Esophagus muscularis mucosa (tissue), 4 donors: ENCODE data around the gene VARS2. TPM values are rescaled to one million over a fixed set of nuclear protein-coding genes. Genes with fewer than 3 reads are reported as not detected.

Experiments
- DNase-seq: peaks from one replicate; pipeline ENCODE4 v3.0.0-alpha.2; 2017; ENCODE audit errors: extremely low spot score
- H3K27ac ChIP-seq, 4 donors: fragments of 200-600 bp; sonication (generic); replicated peaks in 1 of 4; 1 replicate in 3 of 4; 2 replicates in 1 of 4; pipeline ENCODE4 v1.5.1; 2016 to 2019; ENCODE audit warnings: mild to moderate bottlenecking in 1 of 4
- H3K27me3 ChIP-seq, 4 donors: fragments of 200-600 bp; sonication (generic); one replicate each; pipeline versions ENCODE4 v1.5.1 to v1.6.0; 2016 to 2019
- H3K36me3 ChIP-seq, 4 donors: fragments of 200-600 bp; sonication (generic); one replicate each; pipeline ENCODE4 v1.5.1; 2016 to 2019
- H3K4me1 ChIP-seq, 4 donors: fragments of 200-600 bp; sonication (generic); one replicate each; pipeline ENCODE4 v1.5.1; 2016 to 2019
- H3K4me3 ChIP-seq, 4 donors: fragments of 200-600 bp; sonication (generic); 1 replicate in 2 of 4; 2 replicates in 2 of 4; pipeline ENCODE4 v1.5.1; 2016 to 2019; ENCODE audit warnings: mild to moderate bottlenecking in 4 of 4, moderate library complexity in 1 of 4
- H3K9me3 ChIP-seq, 4 donors: fragments of 200-600 bp; sonication (generic); 1 replicate in 3 of 4; 2 replicates in 1 of 4; pipeline ENCODE4 v1.5.1; 2016 to 2019
- CTCF ChIP-seq, 3 experiments: fragments of 200-600 bp in 2 of 3; fragments of 450-650 bp in 1 of 3; sonication (generic) in 2 of 3; IDR thresholded peaks; one replicate each; pipeline ENCODE4 v1.5.1; 2017 to 2019; ENCODE audit warnings: antibody characterized with exemption in 3 of 3, mild to moderate bottlenecking in 2 of 3, moderate library complexity in 1 of 3
- EP300 ChIP-seq: sonication (generic); formaldehyde crosslinking; IDR thresholded peaks from one replicate; pipeline ENCODE4 v1.6.1; 2017; ENCODE audit warnings: antibody characterized with exemption
- POLR2A ChIP-seq: fragments of 450-650 bp; IDR thresholded peaks from one replicate; pipeline ENCODE4 v1.6.1; 2017; ENCODE audit warnings: antibody characterized with exemption, moderate library complexity, mild to moderate bottlenecking, low read depth
- POLR2AphosphoS5 ChIP-seq, 2 donors: sonication (generic); formaldehyde crosslinking; IDR thresholded peaks; one replicate each; pipeline ENCODE4 v1.6.1; 2017; ENCODE audit warnings: antibody characterized with exemption in 2 of 2
- WGBS: methylation state at CpG from one replicate; pipeline ENCODE4 v1.1.5; 2018; 5-methylcytosine and 5-hydroxymethylcytosine counted together
- intact Hi-C: fragments of 100-400 bp; cut with DNase I; formaldehyde crosslinking; loops from one replicate; pipeline ENCODE4 v1.15.1; 2023
- total RNA-seq, 4 donors: library from RNA; depleted of rRNA; stranded (reverse); fragments of >200 nt; gene quantifications; one replicate each; pipeline versions ENCODE4 v1.1.0 to v1.2.1, GENCODE V29; 2016

Gene VARS2
- total RNA-seq, 4 donors from 2014 or later, result 6.6 to 16.9 (median 12.6) TPM

- H3K4me1 ChIP-seq, result peaks cover 0 to 8% (median 0%) of the 10 kb centered on the region in 4 donors
- peaks cover 6 to 15% (median 13%) of the 10 kb centered on the region in 4 donors for H3K36me3 ChIP-seq
- H3K9me3 ChIP-seq, result peaks cover 0 to 9% (median 4%) of the 10 kb centered on the region in 4 donors
- 90% methylated on average over 2 of the region's 4 CpGs for WGBS
- no peak for DNase-seq
- intact Hi-C loops, result no loop called here
- no peak overlapping the region for H3K27ac ChIP-seq
- H3K27me3 ChIP-seq, result no peaks in the 10 kb centered on the region
- TF ChIP-seq CTCF (IDR thresholded peaks at IDR 0.05) (no peak), POLR2AphosphoS5 (IDR thresholded peaks at IDR 0.05) (no peak), EP300 (no peak), POLR2A (no peak)
- no peak overlapping the region for H3K4me3 ChIP-seq
These were observed 16.5 kb downstream of the VARS2 start for GRCh38 chr6:30930506-30930905.

GRCh38 chr6:30931272-30931671, 17.2 kb downstream of the VARS2 start:
- Histone ChIP-seq H3K27ac (no peak overlapping the region), H3K36me3 (peaks cover 0 to 8% (median 5%) of the 10 kb centered on the region in 4 donors), H3K4me1 (peaks cover 0 to 8% (median 0%) of the 10 kb centered on the region in 4 donors), H3K9me3 (peaks cover 0 to 9% (median 4%) of the 10 kb centered on the region in 4 donors), H3K4me3 (no peak overlapping the region), H3K27me3 (peaks cover 0 to under 1% (median 0%) of the 10 kb centered on the region in 4 donors)
- no peak for DNase-seq
- TF ChIP-seq POLR2AphosphoS5 (IDR thresholded peaks at IDR 0.05) (no peak), POLR2A (no peak), EP300 (no peak), CTCF (IDR thresholded peaks at IDR 0.05) (no peak)
- WGBS, result 85% methylated on average over 8 of the region's 8 CpGs
- intact Hi-C loops, result no loop called here

- no peaks in the 10 kb centered on the region for H3K36me3 ChIP-seq
- no peak for DNase-seq
- 93% methylated on average over 7 of the region's 7 CpGs for WGBS
- no peak within 1 kb of the TSS for H3K4me3 ChIP-seq
- H3K27ac ChIP-seq, result no peak within 1 kb of the TSS
- H3K4me1 ChIP-seq, result no peaks in the 10 kb centered on the region
- H3K27me3 ChIP-seq, result peaks cover 0 to 9% (median 0%) of the 10 kb centered on the region in 4 donors
- intact Hi-C loops, result no loop called here
- peaks cover 0 to 9% (median 4%) of the 10 kb centered on the region in 4 donors for H3K9me3 ChIP-seq
- TF ChIP-seq POLR2A (no peak), POLR2AphosphoS5 (IDR thresholded peaks at IDR 0.05) (no peak), EP300 (no peak), CTCF (IDR thresholded peaks at IDR 0.05) (no peak)
These were observed 18.1 kb downstream of the VARS2 start, which contains the start of gene SFTA2 for GRCh38 chr6:30931969-30932645. Gene SFTA2, minus strand, starts transcription at chr6:30932170. Its CDS starts 74 bp downstream, at chr6:30932096.

- no peak overlapping the region for H3K4me3 ChIP-seq
- peaks cover 0 to 14% (median 0%) of the 10 kb centered on the region in 4 donors for H3K27me3 ChIP-seq
- TF ChIP-seq CTCF (IDR thresholded peaks at IDR 0.05) (no peak), POLR2A (no peak), POLR2AphosphoS5 (IDR thresholded peaks at IDR 0.05) (no peak), EP300 (no peak)
- intact Hi-C loops, result no loop called here
- 86% methylated on average over 6 of the region's 6 CpGs for WGBS
- no peak overlapping the region for H3K27ac ChIP-seq
- DNase-seq, result no peak
- no peaks in the 10 kb centered on the region for H3K4me1 ChIP-seq
- H3K9me3 ChIP-seq, result peaks cover 0 to 9% (median 4%) of the 10 kb centered on the region in 4 donors
- H3K36me3 ChIP-seq, result no peaks in the 10 kb centered on the region
These were observed 18.8 kb downstream of the VARS2 start for GRCh38 chr6:30932665-30933365.
